PC-3 (cell line): Measurements from ENCODE around the gene ABCA3.
"Not testable (repeated sequence)": the region's sequence is repeated elsewhere in the genome, so short reads cannot be mapped to it uniquely, and the experiment has no call there.

Source experiments
- CTCF ChIP-seq: fragments of 300-600 bp; sonication (generic); conservative IDR thresholded peaks from 2 replicates; pipeline ENCODE4 v1.5.1; 2017; ENCODE audit warnings: antibody characterized with exemption, low read depth, mild to moderate bottlenecking, low read length
- EZH2phosphoT487 ChIP-seq: fragments of 300-600 bp; sonication (generic); IDR thresholded peaks from 2 replicates; pipeline ENCODE4 v1.6.1; 2018; ENCODE audit warnings: mild to moderate bottlenecking, antibody characterized with exemption, low read length, borderline replicate concordance

DNA sequence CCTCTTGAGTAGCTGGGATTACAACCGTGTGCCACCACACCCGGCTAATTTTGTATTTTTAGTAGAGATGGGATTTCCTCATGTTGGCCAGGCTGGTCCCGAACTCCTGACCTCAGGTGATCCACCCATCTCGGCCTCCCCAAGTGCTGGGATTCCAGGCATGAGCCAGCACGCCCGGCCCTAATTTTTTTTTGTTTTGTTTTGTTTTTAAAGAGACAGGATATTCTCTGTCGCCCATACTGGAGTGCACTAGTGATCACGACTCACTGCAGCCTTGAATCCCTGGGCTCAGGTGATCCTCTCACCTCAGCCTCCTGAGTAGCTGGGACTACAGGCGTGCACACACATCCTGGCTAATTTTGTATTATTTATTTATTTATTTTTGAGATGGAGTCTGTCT is 100.2 kb downstream of the ABCA3 start:
- not testable (repeated sequence) for TF ChIP-seq CTCF, EZH2phosphoT487
